ENCODE data around the gene FAM184A. TPM values are rescaled to one million over a fixed set of nuclear protein-coding genes. Genes with fewer than 3 reads are reported as not detected.
A peak's percentile ranks its signal among the peaks of the same experiment; 100 is the strongest.
"Not testable (repeated sequence)": the region's sequence is repeated elsewhere in the genome, so short reads cannot be mapped to it uniquely, and the experiment has no call there.

The FAM184A gene, protein sequence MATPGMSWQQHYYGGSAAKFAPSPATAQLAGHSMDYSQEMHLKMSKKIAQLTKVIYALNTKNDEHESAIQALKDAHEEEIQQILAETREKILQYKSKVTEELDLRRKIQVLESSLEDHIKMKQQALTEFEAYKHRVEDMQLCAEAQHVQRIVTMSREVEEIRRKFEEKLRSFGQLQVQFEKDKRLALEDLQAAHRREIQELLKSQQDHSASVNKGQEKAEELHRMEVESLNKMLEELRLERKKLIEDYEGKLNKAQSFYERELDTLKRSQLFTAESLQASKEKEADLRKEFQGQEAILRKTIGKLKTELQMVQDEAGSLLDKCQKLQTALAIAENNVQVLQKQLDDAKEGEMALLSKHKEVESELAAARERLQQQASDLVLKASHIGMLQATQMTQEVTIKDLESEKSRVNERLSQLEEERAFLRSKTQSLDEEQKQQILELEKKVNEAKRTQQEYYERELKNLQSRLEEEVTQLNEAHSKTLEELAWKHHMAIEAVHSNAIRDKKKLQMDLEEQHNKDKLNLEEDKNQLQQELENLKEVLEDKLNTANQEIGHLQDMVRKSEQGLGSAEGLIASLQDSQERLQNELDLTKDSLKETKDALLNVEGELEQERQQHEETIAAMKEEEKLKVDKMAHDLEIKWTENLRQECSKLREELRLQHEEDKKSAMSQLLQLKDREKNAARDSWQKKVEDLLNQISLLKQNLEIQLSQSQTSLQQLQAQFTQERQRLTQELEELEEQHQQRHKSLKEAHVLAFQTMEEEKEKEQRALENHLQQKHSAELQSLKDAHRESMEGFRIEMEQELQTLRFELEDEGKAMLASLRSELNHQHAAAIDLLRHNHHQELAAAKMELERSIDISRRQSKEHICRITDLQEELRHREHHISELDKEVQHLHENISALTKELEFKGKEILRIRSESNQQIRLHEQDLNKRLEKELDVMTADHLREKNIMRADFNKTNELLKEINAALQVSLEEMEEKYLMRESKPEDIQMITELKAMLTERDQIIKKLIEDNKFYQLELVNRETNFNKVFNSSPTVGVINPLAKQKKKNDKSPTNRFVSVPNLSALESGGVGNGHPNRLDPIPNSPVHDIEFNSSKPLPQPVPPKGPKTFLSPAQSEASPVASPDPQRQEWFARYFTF
- total RNA-seq: 2.3 TPM

DNA sequence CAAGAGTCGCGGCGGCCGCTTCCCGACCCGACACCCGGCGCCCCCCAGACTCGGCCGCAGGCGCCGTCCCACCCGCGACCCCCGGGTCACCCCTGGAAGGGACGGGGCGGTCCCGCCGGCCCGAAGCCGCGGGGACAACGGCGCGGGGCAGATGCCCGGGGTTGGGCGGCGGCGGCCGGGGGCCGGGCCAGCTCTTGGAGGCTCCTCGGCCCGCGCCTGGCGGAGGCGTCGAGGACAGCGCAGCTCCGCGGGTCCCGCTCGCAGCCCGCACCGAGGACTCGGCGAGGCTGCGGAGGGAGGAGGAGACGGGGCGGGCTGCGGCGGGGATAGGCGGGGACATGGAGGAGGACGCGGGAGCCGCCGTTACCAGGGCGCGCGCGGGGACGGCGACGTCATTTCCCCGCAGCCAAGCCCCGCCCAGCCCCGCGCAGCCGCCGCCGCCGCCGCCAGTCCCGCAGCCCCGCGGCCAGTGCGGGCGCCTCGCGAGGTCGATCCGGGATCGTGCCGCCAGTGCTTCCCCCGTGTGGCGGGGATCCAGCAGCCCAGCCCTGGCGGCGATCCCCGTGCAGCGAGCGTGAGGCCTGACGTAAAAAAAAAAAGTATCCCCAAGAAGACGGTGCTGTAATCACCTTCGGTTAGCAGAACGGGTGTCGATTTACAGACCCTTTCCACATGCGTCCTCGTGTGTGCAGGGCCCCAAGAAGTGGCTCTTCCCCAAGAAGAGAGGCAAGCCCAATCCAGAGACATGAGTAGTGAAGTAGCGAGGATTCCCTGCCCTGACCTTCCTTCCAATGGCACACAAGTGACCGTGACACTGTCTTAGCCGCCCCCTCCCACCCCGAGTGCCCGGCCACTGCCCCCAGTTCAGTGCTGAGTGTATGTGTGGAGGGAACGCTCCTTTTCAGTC is at the start of gene FAM184A:
TSS of gene FAM184A (minus strand) at position 289 of the 907 bp plus-strand sequence. CDS start 365 bp downstream, outside the sequence.
- DNase-seq (ENCODE audit: low spot score): peak; percentile 50

DNA sequence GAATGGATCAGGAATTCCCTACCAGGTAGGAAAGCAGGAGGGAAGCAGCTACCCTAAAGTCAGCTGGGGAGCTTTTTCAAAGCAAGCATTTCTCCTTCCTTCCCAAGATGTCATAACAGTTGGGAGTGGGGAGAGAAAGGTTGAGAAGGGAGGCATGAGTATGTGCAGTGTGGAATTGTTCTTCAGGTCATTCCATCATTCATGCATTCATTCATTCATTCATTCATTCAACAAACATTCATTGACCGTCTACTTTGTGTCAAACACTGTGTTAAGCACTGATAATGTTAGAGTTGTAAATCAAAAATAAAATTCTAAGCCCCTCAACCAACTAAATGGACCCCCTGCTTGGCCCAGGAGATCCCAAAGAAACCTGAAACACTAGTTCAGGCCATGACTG is 49.2 kb upstream of the FAM184A start:
- no peak for DNase-seq (ENCODE audit: low spot score)

- DNase-seq (ENCODE audit: low spot score): no peak
These were observed 48.4 kb upstream of the FAM184A start for GRCh38 chr6:119126826-119127225.

DNA sequence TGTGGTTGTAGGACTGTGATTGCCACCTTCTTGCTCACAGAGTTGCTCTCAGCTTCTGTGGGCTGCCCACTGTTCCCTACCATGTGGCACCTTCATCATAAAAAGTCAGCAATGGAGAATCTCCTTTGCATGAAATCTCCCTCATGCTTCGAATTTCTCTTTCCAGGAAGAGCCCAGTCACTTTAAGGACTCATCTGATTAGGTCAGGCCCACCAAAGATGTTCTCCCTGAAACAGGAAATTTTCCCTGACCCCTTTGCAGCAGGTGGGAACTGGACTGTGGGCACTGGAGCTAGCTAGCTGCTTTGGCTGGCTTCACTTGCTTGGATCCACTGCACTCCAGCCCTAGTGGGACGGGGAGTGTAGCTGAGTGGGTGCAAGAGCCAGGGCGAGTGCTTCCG is 47.7 kb upstream of the FAM184A start:
- DNase-seq (ENCODE audit: low spot score): no peak

DNA sequence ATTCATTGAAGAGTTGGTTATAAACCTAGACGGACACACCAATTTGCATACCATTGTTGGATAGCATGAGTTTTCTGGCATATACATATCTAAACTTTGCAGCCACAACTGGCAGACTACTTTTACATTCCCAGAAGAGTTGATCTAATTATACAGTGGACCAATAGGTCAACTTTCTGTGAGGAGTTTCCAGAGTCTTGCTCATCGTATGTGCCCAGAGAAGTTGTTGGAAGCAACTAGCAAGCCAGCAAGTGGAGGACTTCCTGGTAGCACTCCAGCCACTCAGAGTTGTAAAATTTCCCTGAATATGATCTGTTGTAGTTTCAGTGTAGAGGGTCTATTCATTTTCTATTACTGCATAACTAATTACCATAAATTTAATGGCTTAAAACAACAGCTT is 47.1 kb upstream of the FAM184A start:
- DNase-seq (ENCODE audit: low spot score): no peak

DNA sequence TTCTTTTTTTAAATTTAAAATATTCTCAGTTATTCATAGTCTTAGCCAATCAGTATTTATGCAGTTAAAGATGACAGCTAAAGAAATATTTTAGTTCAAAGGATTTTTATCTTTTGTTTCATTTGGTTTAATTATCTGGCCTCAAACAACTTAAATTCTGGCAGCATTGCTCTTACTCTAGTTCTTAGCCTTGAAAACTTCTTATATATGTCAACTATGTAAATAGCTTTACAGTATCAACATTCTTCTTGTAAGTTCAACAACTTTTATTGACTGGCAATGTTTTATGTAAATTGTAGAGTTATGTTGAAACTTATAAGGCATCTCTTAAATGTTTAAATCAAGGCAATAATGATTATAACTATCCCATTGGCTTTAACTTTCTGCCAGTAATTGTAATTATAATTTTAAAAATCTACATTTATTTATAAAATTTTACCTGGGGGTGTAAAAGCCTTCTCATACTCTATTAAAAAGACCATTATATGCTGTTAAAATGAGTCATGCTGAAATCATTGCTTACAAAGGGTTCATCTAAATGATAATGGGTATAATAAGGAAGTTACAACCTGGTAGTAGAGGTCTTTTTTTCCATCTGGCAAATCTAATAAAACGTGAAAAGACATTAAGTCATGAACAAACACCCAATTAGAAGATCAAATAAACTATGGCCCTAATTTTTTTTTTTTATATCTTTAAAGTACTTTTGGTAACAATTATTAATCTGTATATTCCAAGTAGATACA is 45.8 kb upstream of the FAM184A start:
- no peak for DNase-seq (ENCODE audit: low spot score)

GRCh38 chr6:119122336-119122735 is 43.9 kb upstream of the FAM184A start:
- no peak for DNase-seq (ENCODE audit: low spot score)

GRCh38 chr6:119121367-119121766 is 42.9 kb upstream of the FAM184A start:
- DNase-seq (ENCODE audit: low spot score): no peak

GRCh38 chr6:119119989-119120388 is 41.5 kb upstream of the FAM184A start:
- no peak for DNase-seq (ENCODE audit: low spot score)

DNA sequence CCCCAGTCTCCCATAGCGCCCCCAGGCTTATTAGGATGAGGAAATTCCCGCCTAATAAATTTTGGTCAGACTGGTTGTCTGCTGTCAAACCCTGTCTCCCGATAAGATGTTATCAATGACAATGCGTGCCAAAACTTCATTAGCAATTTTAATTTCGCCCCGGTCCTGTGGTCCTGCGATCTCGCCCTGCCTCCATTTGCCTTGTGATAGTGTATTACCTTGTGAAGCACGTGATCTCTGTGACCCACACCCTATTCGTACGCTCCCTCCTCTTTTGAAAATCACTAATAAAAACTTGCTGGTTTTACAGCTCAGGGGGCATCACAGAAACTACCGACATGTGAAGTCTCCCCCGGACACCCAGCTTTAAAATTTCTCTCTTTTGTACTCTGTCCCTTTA is 40.6 kb upstream of the FAM184A start:
- DNase-seq (ENCODE audit: low spot score): not testable (repeated sequence)

DNA sequence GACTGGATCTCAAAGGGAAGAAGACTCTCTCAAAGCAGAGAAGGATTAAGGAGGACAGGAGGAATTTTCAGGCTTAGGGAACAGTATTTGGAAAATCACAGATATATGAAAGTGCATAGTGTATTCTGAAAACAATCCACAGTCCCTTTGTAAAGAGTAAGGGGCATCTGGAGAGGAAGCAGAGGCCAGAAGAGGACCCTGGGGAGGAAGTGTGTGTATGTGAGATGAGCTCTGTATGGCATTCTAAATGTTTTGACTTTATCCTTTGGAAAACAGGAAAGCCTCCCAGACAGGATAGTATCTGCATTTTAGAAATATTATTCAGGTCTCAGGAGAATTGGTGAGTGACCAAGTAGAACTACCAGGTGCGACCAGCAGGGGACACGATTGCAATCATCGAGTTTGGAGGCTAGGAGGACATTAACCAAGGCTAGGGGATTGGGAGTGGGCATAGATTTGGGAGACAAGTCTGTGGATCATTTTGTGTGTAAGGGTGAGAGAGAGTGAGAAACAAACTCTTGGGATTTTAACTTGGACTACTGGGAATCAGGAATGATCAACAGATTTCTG is 38.3 kb upstream of the FAM184A start:
- no peak for DNase-seq (ENCODE audit: low spot score)

GRCh38 chr6:119113961-119114360 is 35.5 kb upstream of the FAM184A start:
- DNase-seq (ENCODE audit: low spot score): no peak

DNA sequence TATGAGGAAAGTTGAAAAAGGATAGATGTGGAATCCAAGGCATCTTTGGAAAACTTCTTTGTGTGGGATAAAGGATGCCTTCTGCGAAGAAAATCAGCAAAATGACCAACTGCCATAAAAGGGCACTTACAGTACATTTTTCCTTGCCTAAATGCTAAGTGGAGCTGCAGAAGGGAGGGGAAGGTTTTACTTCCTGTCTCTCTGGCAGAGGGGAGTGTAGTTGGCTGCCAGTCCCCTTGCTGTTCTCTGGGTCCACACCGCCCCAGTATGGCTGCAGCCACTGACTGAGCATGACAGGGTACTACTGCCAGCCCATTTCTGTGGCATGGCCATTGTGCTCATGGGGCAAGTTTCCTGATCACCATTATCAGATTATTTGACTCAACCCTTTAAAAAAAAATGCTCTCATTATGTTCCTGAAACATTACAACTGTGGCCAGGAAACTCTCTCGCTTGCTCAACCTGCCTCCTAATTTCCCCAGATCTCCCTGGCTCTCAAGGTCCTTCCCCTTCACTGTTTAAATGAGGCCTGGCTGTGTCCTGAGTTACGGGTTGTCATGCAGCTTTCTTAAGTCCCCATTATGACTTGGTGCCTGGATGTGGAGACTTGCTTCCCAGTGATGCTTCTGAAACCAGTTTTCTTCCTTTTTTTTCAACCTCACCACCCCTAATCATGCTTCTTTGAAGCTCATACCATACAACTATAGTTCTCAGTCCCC is 34.5 kb upstream of the FAM184A start:
- DNase-seq (ENCODE audit: low spot score): no peak

- peak; percentile 48 for DNase-seq (ENCODE audit: low spot score)
These were observed 32.4 kb upstream of the FAM184A start for GRCh38 chr6:119110601-119111548.

- DNase-seq (ENCODE audit: low spot score): no peak
These were observed 31.3 kb upstream of the FAM184A start for GRCh38 chr6:119109654-119110325.

DNA sequence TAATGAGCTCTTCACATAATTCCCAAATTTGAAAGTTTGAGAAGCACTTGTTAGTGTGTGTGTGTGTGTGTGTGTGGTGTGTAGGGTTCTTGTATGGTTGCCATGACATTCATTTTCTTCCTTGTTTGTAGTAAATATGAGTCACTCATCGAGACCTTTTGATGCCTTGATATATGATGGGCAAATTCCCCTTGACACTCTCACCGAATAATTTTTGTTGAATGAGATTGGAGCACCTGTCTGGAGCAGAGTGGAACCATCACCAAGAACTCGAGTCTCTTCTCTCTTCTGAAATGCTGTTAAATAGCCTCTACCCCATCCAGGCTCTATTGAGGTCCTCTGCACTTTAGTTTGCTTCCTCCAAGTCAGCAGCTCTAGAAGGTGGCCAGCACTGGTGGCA is 29.6 kb upstream of the FAM184A start:
- no peak for DNase-seq (ENCODE audit: low spot score)

GRCh38 chr6:119105282-119105681 is 26.8 kb upstream of the FAM184A start:
- DNase-seq (ENCODE audit: low spot score): no peak

DNA sequence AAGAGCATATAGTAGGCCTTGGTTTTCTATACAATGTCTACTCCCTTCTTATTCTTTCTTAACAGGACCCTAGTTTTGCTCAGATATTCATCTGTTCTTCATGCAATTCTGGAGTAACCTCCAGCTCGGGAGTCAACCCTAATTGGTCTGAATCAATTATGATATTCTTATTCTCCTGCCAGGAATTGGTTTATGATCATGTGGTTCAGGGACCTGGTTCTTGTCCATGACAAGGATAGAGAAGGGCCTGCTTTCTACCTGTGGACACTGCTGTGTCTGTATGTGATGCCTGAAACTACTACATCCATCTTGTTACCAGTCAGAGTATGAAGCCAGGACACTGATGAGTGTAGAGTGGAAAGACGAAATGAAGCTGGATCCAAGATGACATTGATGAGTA is 24.4 kb upstream of the FAM184A start:
- DNase-seq (ENCODE audit: low spot score): no peak
